Peyer's patch (tissue), 4 donors: ENCODE measurements around the gene DLGAP5. TPM values are rescaled to one million over a fixed set of nuclear protein-coding genes. Genes with fewer than 3 reads are reported as not detected.

Source experiments
- DNase-seq, 3 donors: peaks; one replicate each; pipeline ENCODE4 v3.0.0-alpha.2; 2017 to 2019
- H3K27ac ChIP-seq, 4 donors: fragments of 200-600 bp; sonication (generic); one replicate each; pipeline ENCODE4 v1.5.1; 2016 to 2019
- H3K27me3 ChIP-seq, 2 donors: fragments of 200-600 bp; sonication (generic); one replicate each; pipeline ENCODE4 v1.5.1; 2019
- H3K36me3 ChIP-seq, 3 donors: fragments of 200-600 bp; sonication (generic); one replicate each; pipeline ENCODE4 v1.5.1; 2016 to 2019
- H3K4me1 ChIP-seq, 4 donors: fragments of 200-600 bp; sonication (generic); one replicate each; pipeline ENCODE4 v1.5.1; 2016 to 2019
- H3K4me3 ChIP-seq, 4 donors: fragments of 200-600 bp; sonication (generic); 1 replicate in 3 of 4; 2 replicates in 1 of 4; pipeline ENCODE4 v1.5.1; 2016 to 2019; ENCODE audit warnings: mild to moderate bottlenecking in 1 of 4
- H3K9me3 ChIP-seq, 4 donors: fragments of 200-600 bp; sonication (generic); one replicate each; pipeline ENCODE4 v1.5.1; 2016 to 2019; ENCODE audit warnings: mild to moderate bottlenecking in 1 of 4
- CTCF ChIP-seq, 6 experiments: fragments of 450-650 bp in 4 of 6; fragments of 200-600 bp in 2 of 6; sonication (generic) in 1 of 6; IDR thresholded peaks; one replicate each; pipeline ENCODE4 v1.5.1; 2017 to 2019; ENCODE audit warnings: antibody characterized with exemption in 6 of 6, mild to moderate bottlenecking in 3 of 6, moderate library complexity in 1 of 6
- POLR2A ChIP-seq, 2 donors: fragments of 450-650 bp; IDR thresholded peaks; one replicate each; pipeline ENCODE4 v1.5.1; 2017; ENCODE audit warnings: antibody characterized with exemption in 2 of 2, mild to moderate bottlenecking in 2 of 2, moderate library complexity in 2 of 2
- total RNA-seq, 4 donors: library from RNA; depleted of rRNA; stranded (reverse); fragments of >200 nt; gene quantifications; one replicate each; pipeline ENCODE4 v1.1.0, GENCODE V29; 2016

The DLGAP5 gene
- total RNA-seq, 4 donors from 2014 or later, result 2.1 to 9.9 (median 4.4) TPM

- DNase-seq, result no peak
- no peaks in the 10 kb centered on the region for H3K4me1 ChIP-seq
- H3K9me3 ChIP-seq, result no peaks in the 10 kb centered on the region
- TF ChIP-seq POLR2A (IDR thresholded peaks at IDR 0.05) (no peak), CTCF (IDR thresholded peaks at IDR 0.05) (no peak)
- H3K27ac ChIP-seq, result no peak overlapping the region
- H3K27me3 ChIP-seq, result no peaks in the 10 kb centered on the region
- H3K36me3 ChIP-seq, result no peaks in the 10 kb centered on the region
- no peak overlapping the region for H3K4me3 ChIP-seq
These were observed 39.2 kb downstream of the DLGAP5 start for GRCh38 chr14:55152052-55152753.

GRCh38 chr14:55151601-55152000 lies 39.8 kb downstream of the DLGAP5 start:
- no peaks in the 10 kb centered on the region for H3K36me3 ChIP-seq
- TF ChIP-seq CTCF (IDR thresholded peaks at IDR 0.05) (no peak), POLR2A (IDR thresholded peaks at IDR 0.05) (no peak)
- H3K9me3 ChIP-seq, result no peaks in the 10 kb centered on the region
- no peaks in the 10 kb centered on the region for H3K27me3 ChIP-seq
- no peak overlapping the region for H3K27ac ChIP-seq
- DNase-seq, result no peak
- H3K4me1 ChIP-seq, result no peaks in the 10 kb centered on the region
- H3K4me3 ChIP-seq, result no peak overlapping the region

GRCh38 chr14:55146425-55146824 lies 45.0 kb downstream of the DLGAP5 start:
- Histone ChIP-seq H3K9me3 (no peaks in the 10 kb centered on the region), H3K4me3 (no peak overlapping the region), H3K27me3 (no peaks in the 10 kb centered on the region), H3K36me3 (peaks cover 0 to 52% (median 0%) of the 10 kb centered on the region in 3 donors), H3K27ac (no peak overlapping the region), H3K4me1 (no peaks in the 10 kb centered on the region)
- DNase-seq, result no peak
- no peak for TF ChIP-seq CTCF (IDR thresholded peaks at IDR 0.05)
- no peak for TF ChIP-seq POLR2A (IDR thresholded peaks at IDR 0.05)

- Histone ChIP-seq H3K4me1 (peaks cover 0 to 11% (median 0%) of the 10 kb centered on the region in 4 donors), H3K9me3 (no peaks in the 10 kb centered on the region), H3K36me3 (peaks cover 0 to 91% (median 0%) of the 10 kb centered on the region in 3 donors), H3K27ac (no peak overlapping the region), H3K4me3 (no peak overlapping the region), H3K27me3 (no peaks in the 10 kb centered on the region)
- DNase-seq, result no peak
- TF ChIP-seq POLR2A (IDR thresholded peaks at IDR 0.05) (no peak), CTCF (IDR thresholded peaks at IDR 0.05) (no peak)
These were observed 48.9 kb downstream of the DLGAP5 start for GRCh38 chr14:55142466-55142865.

- no peak overlapping the region for H3K4me3 ChIP-seq
- H3K27me3 ChIP-seq, result no peaks in the 10 kb centered on the region
- no peak for DNase-seq
- peaks cover 0 to 95% (median 0%) of the 10 kb centered on the region in 3 donors for H3K36me3 ChIP-seq
- no peak overlapping the region for H3K27ac ChIP-seq
- no peaks in the 10 kb centered on the region for H3K9me3 ChIP-seq
- TF ChIP-seq POLR2A (IDR thresholded peaks at IDR 0.05) (no peak), CTCF (IDR thresholded peaks at IDR 0.05) (no peak)
- H3K4me1 ChIP-seq, result peaks cover 0 to 18% (median 0%) of the 10 kb centered on the region in 4 donors
These were observed 49.6 kb downstream of the DLGAP5 start for GRCh38 chr14:55141825-55142224.
